Neural progenitor cell (in vitro differentiated cells): Measurements from ENCODE around the gene GPRIN3.

Experiments used
- EZH2 ChIP-seq: fragments of 200-600 bp; sonication (generic); IDR thresholded peaks from 2 replicates; pipeline ENCODE4 v1.6.1; 2017; ENCODE audit warnings: antibody characterized with exemption, mild to moderate bottlenecking, moderate library complexity
- EZH2phosphoT487 ChIP-seq: fragments of 200-600 bp; sonication (generic); IDR thresholded peaks from 2 replicates; pipeline ENCODE4 v1.6.1; 2017; ENCODE audit warnings: antibody characterized with exemption
- TF ChIP-seq, protein P1 (sequence below): fragments of 200-600 bp; sonication (generic); IDR thresholded peaks from 2 replicates; pipeline ENCODE4 v1.5.1; 2017; ENCODE audit warnings: antibody characterized with exemption, mild to moderate bottlenecking

DNA sequence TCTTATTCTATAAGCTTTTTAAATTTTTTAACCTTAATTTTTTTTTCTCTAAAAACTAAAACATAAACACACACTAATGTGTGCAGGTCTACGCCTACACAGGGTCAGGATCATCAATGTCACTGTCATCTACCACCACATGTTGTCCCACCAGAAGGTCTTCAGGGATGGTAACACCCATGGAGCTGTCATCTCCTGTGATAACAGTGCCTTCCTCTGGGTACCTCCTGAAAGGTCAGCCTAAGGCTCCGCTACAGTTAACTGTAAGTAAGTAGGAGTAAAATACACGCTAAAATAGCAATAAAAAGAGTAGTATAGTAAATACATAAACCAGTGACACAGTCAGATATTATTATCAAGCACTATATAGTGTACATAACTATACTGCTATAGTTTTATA, 45.9 kb upstream of the GPRIN3 start:
- TF ChIP-seq, protein P1, sequence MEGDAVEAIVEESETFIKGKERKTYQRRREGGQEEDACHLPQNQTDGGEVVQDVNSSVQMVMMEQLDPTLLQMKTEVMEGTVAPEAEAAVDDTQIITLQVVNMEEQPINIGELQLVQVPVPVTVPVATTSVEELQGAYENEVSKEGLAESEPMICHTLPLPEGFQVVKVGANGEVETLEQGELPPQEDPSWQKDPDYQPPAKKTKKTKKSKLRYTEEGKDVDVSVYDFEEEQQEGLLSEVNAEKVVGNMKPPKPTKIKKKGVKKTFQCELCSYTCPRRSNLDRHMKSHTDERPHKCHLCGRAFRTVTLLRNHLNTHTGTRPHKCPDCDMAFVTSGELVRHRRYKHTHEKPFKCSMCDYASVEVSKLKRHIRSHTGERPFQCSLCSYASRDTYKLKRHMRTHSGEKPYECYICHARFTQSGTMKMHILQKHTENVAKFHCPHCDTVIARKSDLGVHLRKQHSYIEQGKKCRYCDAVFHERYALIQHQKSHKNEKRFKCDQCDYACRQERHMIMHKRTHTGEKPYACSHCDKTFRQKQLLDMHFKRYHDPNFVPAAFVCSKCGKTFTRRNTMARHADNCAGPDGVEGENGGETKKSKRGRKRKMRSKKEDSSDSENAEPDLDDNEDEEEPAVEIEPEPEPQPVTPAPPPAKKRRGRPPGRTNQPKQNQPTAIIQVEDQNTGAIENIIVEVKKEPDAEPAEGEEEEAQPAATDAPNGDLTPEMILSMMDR = no peak
- TF ChIP-seq EZH2phosphoT487 (no peak), EZH2 (no peak)
